ENCODE data around the gene ACSS1.
A peak's percentile ranks its signal among the peaks of the same experiment; 100 is the strongest.
"Not testable (repeated sequence)": the region's sequence is repeated elsewhere in the genome, so short reads cannot be mapped to it uniquely, and the experiment has no call there.

Gene ACSS1

GRCh38 chr20:25009218-25010145 lies 48.5 kb downstream of the ACSS1 start:
- no peak for DNase-seq

DNA sequence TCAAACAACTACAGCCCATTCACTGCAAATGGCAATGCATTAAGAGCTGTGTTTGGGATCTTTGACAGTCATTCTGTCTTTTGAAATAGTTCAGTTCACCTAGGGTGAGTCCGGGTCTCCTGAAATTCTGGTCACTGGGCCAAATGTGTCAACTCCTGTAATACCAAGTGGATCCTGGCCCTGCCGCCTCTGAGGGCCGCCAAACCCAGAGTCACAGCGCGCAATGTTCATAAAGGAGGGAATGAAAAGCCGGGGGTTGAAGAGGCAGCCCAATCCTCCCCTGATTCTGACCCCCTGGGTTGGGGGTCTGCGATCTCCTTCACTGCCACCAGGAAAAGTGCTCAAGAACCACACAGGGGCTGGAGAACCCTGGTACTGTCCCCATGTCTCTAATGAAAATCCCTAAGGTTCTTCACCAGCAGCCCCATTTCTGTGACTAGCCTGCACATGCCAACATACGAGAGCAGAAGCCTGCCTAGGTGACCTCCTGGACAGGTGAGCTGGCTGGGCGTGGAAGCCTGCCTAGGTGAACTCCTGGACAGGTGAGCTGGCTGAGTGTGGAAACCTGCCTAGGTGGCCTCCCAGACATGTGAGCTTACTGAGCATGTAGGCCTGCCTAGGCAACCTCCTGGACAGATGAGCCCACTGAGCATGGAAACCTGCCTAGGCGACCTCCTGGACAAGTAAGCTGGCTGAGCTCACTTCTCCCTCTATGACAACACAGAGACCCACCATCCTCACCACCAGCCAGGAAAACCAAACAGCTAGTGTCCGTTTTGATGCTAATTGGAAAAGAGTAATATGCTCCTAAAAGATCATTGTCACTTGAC lies 49.3 kb downstream of the ACSS1 start:
- DNase-seq, result no peak

DNA sequence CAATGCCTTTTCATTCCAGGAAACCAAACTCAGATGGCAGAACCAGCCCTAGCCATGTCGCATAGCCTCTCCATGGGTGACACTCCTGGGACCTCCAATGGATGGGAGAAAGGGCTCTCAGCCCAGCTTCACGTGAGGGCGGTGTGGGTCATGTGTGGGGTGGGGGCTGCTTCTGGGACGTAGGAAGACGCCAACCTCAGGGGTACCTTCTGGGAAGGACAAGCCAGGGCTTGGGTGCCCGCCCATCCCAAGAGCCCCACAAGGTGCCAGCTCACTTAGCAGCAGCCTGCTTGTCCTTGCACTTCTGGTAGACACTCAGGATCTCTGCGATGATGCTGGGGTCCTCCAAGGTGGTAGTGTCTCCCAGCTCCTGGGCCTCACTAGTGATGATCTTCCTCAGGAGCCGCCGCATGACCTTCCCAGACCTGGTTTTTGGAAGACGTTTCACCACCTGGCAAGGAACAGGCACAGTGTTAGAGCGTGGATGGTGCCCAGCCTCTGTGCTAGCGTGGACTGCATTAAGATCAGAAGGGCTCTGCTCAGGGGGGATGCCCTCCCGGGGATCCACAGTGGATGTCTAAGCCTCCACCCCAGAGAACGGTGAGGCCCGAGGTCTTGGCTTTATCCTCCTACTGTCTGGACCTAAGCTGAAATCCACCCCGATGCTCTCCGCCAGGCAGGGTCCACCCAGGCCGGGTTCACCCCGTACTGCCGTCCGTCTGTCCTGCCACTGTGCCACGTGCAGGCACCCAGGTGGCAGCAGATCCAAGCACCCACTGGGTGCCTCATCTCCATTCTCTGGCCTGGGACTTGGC lies 50.2 kb downstream of the ACSS1 start:
- DNase-seq, result no peak

- no peak for DNase-seq
Measured at GRCh38 chr20:25006431-25007167, 51.3 kb downstream of the ACSS1 start.

DNA sequence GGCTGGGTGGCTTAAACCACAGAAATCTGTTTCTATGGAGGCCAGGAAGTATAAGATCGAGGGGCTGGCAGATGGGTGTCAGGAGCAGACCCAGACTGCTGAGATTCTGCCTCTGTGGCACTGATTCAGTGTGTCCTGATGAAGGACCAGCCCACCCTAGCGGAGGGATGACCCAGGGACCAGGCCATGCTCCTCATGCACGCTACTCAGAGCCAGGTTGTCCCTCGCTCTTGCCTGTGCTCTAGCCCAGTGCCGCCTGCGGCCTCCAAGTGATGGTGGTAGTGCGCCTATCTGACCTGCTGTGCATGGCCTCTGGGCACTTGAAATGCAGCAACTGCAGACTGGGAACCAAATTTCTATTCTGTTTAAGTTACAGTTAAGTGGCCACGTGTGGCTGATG lies 52.3 kb downstream of the ACSS1 start:
- DNase-seq, result no peak

DNA sequence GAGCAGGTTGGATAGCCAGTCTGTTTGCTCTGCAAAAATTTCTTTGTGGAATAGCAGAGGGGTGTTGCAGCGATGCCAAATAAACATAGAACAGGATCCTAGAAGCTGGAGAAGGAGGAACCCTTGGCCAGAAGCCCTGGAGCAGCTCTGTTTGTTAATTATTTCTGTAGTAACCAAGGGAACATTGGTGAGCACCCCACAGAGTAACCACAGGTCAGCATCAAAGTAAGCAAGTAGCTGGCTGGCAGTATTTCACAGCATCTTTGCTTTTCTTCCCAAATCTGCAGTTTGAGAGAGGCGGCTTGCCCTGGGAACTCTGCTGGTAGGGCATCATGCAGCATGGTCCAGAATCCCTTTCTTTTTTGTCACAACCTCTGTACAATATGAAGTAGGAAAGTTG lies 52.7 kb downstream of the ACSS1 start:
- no peak for DNase-seq

DNA sequence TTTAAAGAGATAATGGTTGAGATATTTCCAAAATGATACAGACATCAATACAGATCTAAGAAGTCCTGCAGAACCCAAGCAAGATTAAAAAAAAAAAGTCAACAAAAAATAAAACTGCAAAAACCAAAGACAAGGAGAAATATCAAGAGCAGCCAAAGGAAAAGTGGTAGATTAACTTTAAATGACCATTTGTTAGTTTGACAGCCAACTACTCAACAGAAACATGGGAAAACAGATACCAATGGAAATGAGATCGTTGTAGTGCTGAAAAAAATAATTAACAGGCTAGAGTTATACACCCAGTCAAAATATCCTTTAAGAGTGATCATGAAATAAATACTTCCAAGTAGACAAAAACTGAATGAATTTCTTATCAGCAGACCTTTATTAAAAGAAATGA lies 54.9 kb downstream of the ACSS1 start:
- DNase-seq, result no peak

GRCh38 chr20:25001323-25001722 lies 56.6 kb downstream of the ACSS1 start:
- not testable (repeated sequence) for DNase-seq

DNA sequence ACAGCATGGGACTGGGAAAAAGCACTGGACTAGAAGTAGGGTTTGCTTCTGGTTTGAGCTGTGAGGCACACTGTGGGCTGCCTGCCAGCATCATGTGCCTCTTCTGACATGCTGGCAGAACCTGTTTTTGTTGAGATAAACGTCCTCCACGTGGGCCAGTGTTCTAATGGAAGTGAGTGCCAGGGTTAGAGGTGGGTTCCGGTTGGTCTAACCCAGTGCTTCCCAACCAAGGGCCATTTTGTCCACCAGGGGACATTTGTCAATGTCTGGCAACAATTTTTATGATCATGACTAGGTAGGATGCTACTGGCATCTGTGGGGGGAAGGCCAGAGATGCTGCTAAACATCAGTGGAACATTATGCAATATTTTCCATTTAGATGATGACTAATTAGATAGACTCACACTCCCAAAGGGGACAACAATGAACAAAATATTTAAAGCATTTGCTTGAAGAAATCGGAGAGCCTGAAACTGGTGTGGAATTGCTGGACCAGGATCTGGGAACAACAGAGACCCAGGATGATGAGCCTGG lies 57.6 kb downstream of the ACSS1 start:
- DNase-seq, result peak; percentile 55

DNA sequence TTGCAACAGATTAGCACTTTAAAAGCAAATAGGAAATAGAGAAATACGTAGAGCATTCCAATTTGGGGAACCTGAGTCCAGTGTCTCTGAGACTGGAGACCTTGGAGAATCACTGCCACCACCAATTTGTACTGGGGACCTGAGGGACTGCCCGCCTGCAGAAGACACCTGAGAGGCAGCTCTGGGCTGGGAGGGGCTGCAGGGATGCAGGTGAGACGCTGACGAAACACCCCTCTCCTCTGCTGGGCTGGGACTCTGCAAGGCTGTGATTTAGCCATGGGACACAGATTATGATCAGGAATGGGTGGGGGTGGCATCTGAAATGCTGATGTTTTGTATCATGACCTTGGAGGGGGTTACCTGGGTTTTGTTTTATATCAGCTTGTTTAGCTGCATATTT lies 58.4 kb downstream of the ACSS1 start:
- DNase-seq, result no peak

- DNase-seq, result no peak
Measured at GRCh38 chr20:24998631-24999445, 59.1 kb downstream of the ACSS1 start.

- DNase-seq, result no peak
Measured at GRCh38 chr20:24998121-24998520, 59.8 kb downstream of the ACSS1 start.

DNA sequence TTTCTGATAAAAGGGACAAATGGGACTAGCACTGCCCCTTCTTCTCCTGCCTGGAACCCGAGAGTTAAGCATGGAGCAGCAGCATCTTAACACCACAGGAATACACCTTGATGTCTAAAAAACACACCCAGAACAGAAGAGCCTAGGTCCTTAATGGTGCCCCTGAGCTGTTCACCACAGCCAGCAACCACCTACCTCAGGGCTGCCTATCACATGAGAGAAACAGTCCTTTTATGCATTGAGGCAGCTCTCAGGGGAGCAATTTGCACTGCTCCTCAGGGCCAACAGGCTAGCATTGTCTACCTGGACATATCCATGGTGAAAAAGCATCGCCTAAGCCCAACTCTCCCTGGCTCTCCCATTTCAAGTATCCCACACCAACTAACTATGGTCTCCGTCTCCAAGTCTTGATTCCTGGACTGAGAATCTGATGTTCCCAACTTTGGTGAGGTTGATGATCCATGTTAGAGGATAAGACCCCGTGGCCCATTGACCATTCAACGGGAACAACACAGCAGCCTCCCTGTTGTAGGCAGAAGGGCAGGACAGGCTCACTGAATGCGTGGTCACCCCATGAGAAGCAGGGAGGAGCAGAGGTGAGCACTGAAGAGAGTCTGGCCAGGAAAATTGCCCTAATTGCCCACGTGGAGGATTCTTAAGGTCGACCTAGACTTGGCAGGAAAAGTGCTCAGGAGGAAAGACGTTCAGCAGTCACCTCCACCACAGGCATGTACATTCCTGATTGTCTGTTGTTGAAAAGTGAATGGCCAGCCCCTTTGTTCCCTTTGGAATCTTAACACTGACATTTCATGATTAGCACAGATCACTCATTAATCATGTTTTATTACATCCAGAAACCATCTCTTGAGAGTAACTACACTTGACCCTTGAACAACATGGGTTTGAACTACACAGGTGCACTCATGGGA lies 61.2 kb downstream of the ACSS1 start:
- DNase-seq, result no peak

DNA sequence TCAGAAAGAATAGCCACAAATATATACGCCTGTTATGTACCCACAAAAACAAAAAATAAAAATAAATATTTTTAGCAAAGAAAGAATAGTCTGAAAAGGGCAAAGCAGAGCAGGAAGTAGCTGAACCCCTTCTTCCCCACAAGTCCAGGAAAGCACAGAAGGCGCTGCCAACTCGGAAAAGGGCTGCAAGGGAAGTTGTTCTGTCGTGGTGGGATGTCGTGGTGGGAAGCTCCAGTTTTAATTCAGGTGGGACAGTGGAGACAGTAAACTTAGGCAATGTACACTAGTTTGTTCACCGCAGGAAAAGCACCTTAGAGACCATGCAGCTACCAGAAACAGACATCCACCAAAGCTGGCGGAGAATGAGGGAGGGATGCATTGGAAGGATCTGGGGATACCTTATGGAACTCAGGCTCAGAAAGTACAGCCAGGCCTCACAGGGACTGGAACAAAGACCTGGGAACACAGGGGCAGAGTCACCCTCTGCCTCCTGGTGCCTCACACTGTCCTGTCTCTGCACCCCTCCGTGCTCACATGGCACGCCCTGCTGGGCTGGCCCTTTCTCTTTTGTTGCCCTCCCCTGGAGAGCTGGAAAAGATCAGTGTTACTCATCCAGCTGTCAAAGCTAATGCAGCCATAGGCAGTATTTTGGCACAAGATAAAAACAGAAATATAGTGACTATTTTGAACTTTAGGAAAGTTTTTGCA lies 62.0 kb downstream of the ACSS1 start:
- no peak for DNase-seq

- DNase-seq, result peak; percentile 76
Measured at GRCh38 chr20:24994470-24995368, 63.2 kb downstream of the ACSS1 start.

DNA sequence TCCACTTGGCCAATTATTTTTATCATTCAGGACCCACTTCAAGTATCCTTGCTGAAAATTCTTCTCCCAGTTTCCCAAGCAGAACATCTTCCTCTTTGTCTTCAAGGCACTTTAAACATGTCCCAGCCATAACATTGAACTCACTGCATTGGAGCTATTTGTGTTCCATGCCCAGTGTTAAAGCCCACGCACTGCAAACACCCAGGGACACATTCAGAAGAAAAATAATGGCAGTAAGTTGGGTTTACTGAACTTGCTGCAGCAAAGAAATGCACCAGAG lies 63.8 kb downstream of the ACSS1 start:
- no peak for DNase-seq

GRCh38 chr20:24993337-24994185 lies 64.4 kb downstream of the ACSS1 start:
- DNase-seq, result peak; percentile 53

All from NCI-H1105 treated with DMSO at 0.1 percent for 48 hours (cell line).